ENCODE results near the gene ZNRF2. TPM values are rescaled to one million over a fixed set of nuclear protein-coding genes. Genes with fewer than 3 reads are reported as not detected.

Gene ZNRF2
- total RNA-seq (2021) (24.7 and 28.2 TPM in 2 replicates), Bru-seq, nascent RNA (percentile 92 among the genes with signal in this experiment), BruChase-seq, experiment 1, labeled RNA remaining after a 2-hour chase (percentile 85 among the genes with signal in this experiment), BruChase-seq, experiment 2, labeled RNA remaining after a 6-hour chase (percentile 65 among the genes with signal in this experiment)
- long read RNA-seq, transcript ZNRF2-201 (5 exons, 3,460 nt), result major isoform, 55 of 65 reads
- long read RNA-seq, partial matches to known transcripts, result 4 of 65 reads
- long read RNA-seq, other reads (novel, unspliced or antisense), result 6 of 65 reads

GRCh38 chr7:30284298-30285066 lies at the start of gene ZNRF2:
Gene ZNRF2 (plus strand): TSS chr7:30284597. CDS start chr7:30285358, 761 bp downstream.
- POLR2A ChIA-PET (ENCODE audit: unreplicated experiment), result interaction anchor here (0.7 kb wide), 1 partner anchor 181 kb away, joined by 3 read pairs; no protein-coding TSS in a partner anchor
- Histone ChIP-seq H2AFZ (peak within 1 kb of the TSS; percentile 81), H3K27ac (peak within 1 kb of the TSS; percentile 79), H3K27me3 (ENCODE audit: insufficient read depth, low read depth) (no peaks in the 10 kb centered on the region), H3K36me3 (ENCODE audit: low read depth) (no peaks in the 10 kb centered on the region), H3K79me2 (ENCODE audit: low read depth) (peaks cover 39% of the 10 kb centered on the region), H4K20me1 (ENCODE audit: insufficient read depth) (no peaks in the 10 kb centered on the region), H3K9me3 (ENCODE audit: insufficient read depth, low read depth) (no peaks in the 10 kb centered on the region), H3K4me3 (peak within 1 kb of the TSS; percentile 74), H3K4me1 (replicated peaks; ENCODE audit: insufficient read depth) (peaks cover 32% of the 10 kb centered on the region), H3K4me2 (peak within 1 kb of the TSS; percentile 74), H3K9me2 (ENCODE audit: insufficient read depth) (no peaks in the 10 kb centered on the region), H3F3A (ENCODE audit: insufficient read depth, low read depth) (peaks cover 8% of the 10 kb centered on the region; the same call in 1 of the 2 replicates)
- peak; percentile 99 to 100 for DNase-seq
- BruUV-seq (replicated peaks), result no TSS peak
- TF ChIP-seq EZH2 (IDR thresholded peaks at IDR 0.05; ENCODE audit: low read depth), result no peak
- TF ChIP-seq, protein P1, sequence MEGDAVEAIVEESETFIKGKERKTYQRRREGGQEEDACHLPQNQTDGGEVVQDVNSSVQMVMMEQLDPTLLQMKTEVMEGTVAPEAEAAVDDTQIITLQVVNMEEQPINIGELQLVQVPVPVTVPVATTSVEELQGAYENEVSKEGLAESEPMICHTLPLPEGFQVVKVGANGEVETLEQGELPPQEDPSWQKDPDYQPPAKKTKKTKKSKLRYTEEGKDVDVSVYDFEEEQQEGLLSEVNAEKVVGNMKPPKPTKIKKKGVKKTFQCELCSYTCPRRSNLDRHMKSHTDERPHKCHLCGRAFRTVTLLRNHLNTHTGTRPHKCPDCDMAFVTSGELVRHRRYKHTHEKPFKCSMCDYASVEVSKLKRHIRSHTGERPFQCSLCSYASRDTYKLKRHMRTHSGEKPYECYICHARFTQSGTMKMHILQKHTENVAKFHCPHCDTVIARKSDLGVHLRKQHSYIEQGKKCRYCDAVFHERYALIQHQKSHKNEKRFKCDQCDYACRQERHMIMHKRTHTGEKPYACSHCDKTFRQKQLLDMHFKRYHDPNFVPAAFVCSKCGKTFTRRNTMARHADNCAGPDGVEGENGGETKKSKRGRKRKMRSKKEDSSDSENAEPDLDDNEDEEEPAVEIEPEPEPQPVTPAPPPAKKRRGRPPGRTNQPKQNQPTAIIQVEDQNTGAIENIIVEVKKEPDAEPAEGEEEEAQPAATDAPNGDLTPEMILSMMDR (conservative IDR thresholded peaks at IDR 0.05), result no peak; the same call in 1 of the 2 replicates
- CTCF ChIA-PET, result interaction anchor here (0.6 to 0.7 kb wide), 6 partner anchors 19 to 231 kb away, joined by 3 to 15 read pairs (median 4); no protein-coding TSS in a partner anchor
- intact Hi-C loops (cut with micrococcal nuclease; ENCODE audit: unreplicated experiment), result loop anchor here (1.0 to 10.0 kb wide), 10 partner anchors 58 to 280 kb away; partner anchors contain the start of genes GGCT, MTURN, NOD1 and PLEKHA8

- Histone ChIP-seq H3K79me2 (ENCODE audit: low read depth) (no peaks in the 10 kb centered on the region), H3K27ac (no peak overlapping the region), H3K27me3 (ENCODE audit: insufficient read depth, low read depth) (no peaks in the 10 kb centered on the region), H3K9me3 (ENCODE audit: insufficient read depth, low read depth) (no peaks in the 10 kb centered on the region), H3K9me2 (ENCODE audit: insufficient read depth) (no peaks in the 10 kb centered on the region), H3K36me3 (ENCODE audit: low read depth) (no peaks in the 10 kb centered on the region), H2AFZ (no peak overlapping the region), H3K4me2 (no peak overlapping the region), H3F3A (ENCODE audit: insufficient read depth, low read depth) (peaks cover 16% of the 10 kb centered on the region), H3K4me1 (replicated peaks; ENCODE audit: insufficient read depth) (peaks cover 20% of the 10 kb centered on the region), H4K20me1 (ENCODE audit: insufficient read depth) (no peaks in the 10 kb centered on the region), H3K4me3 (no peak overlapping the region)
- ChIA-PET POLR2A (ENCODE audit: unreplicated experiment) (no interaction called here), CTCF (no interaction called here)
- no peak for DNase-seq
- TF ChIP-seq EZH2 (IDR thresholded peaks at IDR 0.05; ENCODE audit: low read depth), result no peak
- TF ChIP-seq, protein P1 (conservative IDR thresholded peaks at IDR 0.05), result no peak
- intact Hi-C loops (cut with micrococcal nuclease; ENCODE audit: unreplicated experiment), result no loop called here
- no TSS peak for BruUV-seq (replicated peaks)
Measured at GRCh38 chr7:30237271-30237695, 47.1 kb upstream of the ZNRF2 start.

GRCh38 chr7:30238721-30239441 lies 45.5 kb upstream of the ZNRF2 start:
- H3K9me2 ChIP-seq (ENCODE audit: insufficient read depth), result no peaks in the 10 kb centered on the region
- peak overlapping the region; percentile 33 for H3K4me2 ChIP-seq
- H3K79me2 ChIP-seq (ENCODE audit: low read depth), result no peaks in the 10 kb centered on the region
- no peaks in the 10 kb centered on the region for H3K36me3 ChIP-seq (ENCODE audit: low read depth)
- peaks cover 20% of the 10 kb centered on the region for H3K4me1 ChIP-seq (replicated peaks; ENCODE audit: insufficient read depth)
- DNase-seq, result peak; percentile 76 to 96
- no peaks in the 10 kb centered on the region for H3K27me3 ChIP-seq (ENCODE audit: insufficient read depth, low read depth)
- H2AFZ ChIP-seq, result no peak overlapping the region
- no TSS peak for BruUV-seq (replicated peaks)
- H3F3A ChIP-seq (ENCODE audit: insufficient read depth, low read depth), result peaks cover 16% of the 10 kb centered on the region
- no peaks in the 10 kb centered on the region for H3K9me3 ChIP-seq (ENCODE audit: insufficient read depth, low read depth)
- peak overlapping the region; percentile 28 for H3K27ac ChIP-seq
- POLR2A ChIA-PET (ENCODE audit: unreplicated experiment), result interaction anchor here (0.7 kb wide), 2 partner anchors 13 to 95 kb away, joined by 5 to 7 read pairs; no protein-coding TSS in a partner anchor
- H3K4me3 ChIP-seq, result no peak overlapping the region
- TF ChIP-seq EZH2 (IDR thresholded peaks at IDR 0.05; ENCODE audit: low read depth), result no peak
- intact Hi-C loops (cut with micrococcal nuclease; ENCODE audit: unreplicated experiment), result loop anchor here (2.0 kb wide), 1 partner anchor 14 kb away; no protein-coding TSS in a partner anchor
- H4K20me1 ChIP-seq (ENCODE audit: insufficient read depth), result no peaks in the 10 kb centered on the region
- CTCF ChIA-PET, result interaction anchor here (0.7 kb wide), 1 partner anchor 174 kb away, joined by 7 read pairs; no protein-coding TSS in a partner anchor

All from PC-9 (cell line).